DMS79 treated with DMSO at 0.1 percent for 48 hours (cell line): ENCODE results near the gene NPHP3.
A peak's percentile ranks its signal among the peaks of the same experiment; 100 is the strongest.

ENCODE experiments used
- DNase-seq: peaks from one replicate; lab custom pipeline; 2025; lab: John Stamatoyannopoulos, UW

The NPHP3 gene

DNA sequence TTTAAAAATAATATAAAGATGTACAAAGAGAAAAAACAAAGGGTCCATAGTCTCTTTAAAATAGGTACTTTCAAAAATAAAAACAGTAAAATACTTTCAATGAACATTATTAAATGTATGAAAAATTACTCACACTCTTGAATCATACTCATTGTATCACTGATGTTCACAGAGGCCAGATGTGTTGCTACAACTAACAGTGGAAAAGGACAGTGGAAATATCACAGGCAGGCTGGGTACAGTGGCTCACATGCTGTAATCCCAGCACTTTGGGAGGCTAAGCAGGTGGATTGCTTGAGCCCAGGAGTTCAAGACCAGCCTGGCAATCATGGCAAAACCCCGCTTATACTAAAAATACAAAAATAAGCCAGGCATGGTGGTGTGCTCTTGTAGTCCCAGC lies 26.8 kb downstream of the NPHP3 start:
- no peak for DNase-seq

DNA sequence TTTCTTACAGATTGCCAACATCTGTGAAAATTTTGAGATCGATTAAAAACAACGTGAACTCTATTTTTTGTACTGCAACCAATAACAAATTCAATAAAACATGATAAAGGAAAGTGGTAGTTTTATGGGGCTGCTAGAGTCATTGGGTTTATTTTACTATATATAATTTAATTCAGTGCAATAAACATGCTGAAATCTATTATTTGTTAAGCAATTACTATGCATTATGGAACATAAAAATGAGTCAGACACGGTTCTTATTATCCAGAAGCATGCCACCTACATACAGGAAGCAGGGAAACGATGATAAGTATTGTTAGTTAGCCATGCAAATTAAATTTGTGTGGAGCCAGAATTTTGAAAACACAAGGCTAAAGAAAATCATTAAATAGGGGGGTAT lies 27.2 kb downstream of the NPHP3 start:
- DNase-seq: no peak

DNA sequence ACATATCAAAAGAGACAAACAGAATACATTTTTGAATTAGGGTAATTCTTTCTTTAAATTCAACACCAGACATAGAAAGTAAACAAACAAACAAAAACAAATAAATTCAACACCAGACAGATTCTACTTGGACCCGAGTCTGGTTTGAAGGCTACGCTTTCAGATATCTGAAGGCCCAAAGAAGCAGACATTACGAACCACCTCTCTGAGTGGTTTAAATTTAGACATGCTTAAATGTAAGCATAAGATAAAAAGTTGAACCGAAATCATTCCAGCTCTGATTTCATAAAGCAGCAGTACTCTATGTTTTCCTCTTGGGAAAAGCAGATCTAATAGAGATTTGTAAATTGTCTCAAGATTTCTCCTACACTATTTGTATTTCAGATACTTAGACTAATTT lies 32.2 kb downstream of the NPHP3 start:
- no peak for DNase-seq

DNA sequence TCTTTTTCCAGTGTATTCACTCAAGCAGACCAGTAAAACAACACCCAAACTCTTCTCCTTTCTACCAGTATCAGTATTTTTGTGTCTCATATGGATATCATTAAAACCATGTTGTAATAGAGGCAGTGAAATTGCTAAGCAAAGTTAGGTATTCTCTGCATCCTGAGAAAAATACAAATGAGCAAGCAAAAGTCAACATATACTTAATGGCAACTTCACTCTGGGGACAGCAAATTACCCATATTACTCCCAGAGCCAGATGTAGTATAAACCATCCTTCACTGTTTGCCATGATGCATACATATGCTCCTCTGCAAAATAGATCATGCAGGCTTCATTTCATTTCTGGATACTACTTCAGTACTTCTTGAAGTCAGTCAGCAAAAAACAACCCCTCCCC lies 40.0 kb downstream of the NPHP3 start:
- no peak for DNase-seq

DNA sequence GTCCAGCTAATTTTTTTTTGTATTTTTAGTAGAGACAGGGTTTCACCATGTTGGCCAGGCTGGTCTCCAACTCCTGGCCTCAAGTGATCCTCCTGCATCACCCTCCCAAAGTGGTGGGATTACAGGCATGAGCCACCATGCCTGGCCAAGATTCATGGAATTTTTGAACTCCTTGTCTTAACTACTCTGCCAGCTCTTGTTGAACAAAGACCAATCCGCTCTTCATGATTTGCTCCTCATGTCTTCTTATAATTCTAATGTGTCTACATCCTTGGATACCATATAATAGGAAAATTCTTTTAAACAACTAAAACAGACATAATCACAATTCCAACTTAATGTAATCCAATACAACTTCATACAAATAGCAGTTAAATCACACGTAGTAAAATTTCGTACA lies 40.8 kb downstream of the NPHP3 start:
- DNase-seq: no peak

DNA sequence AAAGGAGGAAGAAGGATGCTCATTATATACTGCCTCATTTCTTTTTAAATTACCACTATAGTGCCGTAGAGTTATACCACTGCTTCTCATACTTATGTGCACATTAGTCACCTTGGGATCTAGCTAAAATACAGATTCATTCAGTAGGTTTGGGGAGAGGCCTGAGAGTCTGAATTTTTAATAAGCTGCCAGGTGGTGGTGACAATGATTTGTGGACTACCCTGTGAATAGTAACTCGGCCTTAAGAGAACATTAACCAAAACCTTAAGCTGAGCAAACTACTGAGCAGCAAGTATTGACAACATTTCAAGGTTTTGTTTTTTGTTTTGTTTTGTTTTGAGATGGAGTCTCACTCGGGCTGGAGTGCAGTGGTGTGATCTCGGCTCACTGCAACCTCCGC lies 42.3 kb downstream of the NPHP3 start:
- no peak for DNase-seq

DNA sequence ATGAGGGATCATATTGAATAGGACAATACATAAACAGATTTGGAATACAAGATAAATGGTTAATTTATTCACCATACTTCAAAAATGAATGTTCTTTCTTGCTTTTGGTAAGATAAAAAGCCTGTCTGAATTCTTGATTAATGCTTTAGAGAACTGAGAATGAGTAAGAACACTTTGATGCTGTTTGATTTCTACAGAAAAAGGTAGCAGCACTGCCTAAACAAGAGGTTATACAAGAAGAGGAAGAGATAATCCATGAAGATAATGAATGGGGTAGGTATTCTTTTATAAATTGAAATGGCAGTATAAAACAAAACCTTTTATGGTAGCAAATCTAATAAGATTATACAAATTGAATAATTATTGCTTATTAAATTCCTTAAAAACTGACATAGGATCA lies 46.8 kb downstream of the NPHP3 start:
- DNase-seq: no peak

DNA sequence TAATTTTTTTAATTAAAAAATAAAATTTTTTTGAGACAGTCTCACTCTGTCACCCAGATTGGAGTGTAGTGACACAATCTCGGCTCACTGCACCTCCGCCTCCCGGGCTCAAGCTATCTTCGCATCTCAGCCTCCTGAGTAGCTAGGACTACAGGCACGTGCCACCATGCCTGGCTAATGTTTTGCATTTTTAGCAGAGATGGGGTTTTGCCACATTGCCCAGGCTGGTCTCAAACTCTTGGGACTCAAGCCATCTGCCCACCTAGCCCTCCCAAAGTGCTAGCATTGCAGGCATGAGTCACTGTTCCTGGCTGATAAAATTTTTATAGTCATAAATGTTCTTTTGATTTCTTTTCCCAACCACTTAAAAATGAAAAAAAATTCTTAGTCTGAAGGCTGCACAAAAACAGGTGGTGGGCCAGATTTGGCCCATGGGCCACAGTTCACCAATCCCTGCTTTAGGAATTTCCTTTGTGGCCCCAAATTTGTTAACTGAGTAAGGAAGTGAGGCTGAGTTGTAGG lies 52.9 kb downstream of the NPHP3 start:
- no peak for DNase-seq

DNA sequence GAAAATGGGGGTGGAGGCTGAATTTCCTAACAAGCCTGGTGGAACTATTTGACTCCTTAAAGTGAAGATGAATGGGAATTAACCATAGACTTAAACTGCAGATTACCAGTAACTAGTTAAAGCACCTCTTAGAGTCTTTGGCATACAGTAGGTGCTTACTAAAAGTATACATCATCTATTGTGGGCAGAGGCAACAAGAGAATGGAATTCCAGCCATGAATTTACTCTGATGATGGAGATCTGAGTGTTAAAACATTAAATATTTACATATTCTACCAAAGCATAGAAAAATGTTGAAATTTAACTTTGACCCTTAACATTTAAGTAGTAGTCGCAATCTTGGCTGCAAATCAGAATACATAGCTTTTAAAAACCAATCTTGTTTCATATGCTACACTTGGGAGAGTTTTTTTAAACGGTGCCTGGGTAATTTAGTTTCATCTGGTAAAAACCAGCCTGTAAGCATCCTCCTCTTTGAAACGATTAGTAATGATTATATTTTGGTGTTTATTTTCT lies 56.9 kb downstream of the NPHP3 start:
- DNase-seq: no peak

DNA sequence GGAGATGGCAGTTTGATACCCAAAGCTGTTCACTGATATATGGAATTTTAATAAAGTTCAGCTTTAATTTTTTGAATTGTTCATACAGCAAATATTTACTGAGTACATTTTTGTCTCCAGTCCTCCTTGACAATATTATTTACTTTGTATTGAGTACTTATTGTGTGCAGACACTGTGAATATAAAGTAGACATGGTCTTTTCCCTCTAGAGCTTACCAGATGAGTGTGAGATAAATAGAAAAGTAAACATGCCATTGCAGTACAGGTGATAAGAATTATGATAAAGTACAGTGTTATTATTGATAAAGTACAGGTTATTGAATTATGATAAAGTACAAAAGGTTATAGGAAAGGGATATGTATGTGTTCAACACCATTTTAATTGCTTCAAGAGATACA lies 60.0 kb downstream of the NPHP3 start:
- no peak for DNase-seq

DNA sequence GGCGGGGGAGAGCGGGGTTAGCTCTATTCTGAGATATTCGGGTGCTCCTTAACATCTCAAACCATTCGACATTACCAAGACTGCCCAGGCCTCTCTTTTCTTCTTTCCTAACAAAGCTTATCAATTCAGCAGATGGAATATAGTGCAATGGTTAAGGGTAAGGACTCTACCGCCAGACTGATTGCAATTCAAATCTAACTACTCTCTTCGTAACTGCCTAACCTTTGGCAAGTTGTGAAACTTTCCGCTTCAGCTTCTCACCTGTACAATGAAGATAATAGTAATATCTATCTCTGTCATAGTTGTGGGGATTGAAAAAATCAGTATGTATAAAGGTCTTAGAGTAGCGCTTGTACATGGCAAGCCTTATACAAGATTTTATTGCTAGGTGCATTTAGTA lies 61.1 kb downstream of the NPHP3 start:
- DNase-seq: peak; percentile 14

DNA sequence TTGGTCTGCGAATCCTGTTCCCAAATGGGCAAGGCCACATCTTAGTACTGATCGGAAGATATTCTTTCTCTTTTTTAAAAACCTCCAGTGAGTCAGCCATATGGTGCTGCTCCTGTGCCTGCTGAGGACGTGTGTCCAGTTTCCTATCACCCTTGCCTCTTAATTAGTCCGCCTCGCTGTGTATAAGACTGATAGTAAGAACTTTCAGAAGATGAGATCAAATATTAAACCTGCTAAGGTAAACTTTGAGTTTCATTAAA lies 61.5 kb downstream of the NPHP3 start:
- peak; percentile 54 for DNase-seq

DNA sequence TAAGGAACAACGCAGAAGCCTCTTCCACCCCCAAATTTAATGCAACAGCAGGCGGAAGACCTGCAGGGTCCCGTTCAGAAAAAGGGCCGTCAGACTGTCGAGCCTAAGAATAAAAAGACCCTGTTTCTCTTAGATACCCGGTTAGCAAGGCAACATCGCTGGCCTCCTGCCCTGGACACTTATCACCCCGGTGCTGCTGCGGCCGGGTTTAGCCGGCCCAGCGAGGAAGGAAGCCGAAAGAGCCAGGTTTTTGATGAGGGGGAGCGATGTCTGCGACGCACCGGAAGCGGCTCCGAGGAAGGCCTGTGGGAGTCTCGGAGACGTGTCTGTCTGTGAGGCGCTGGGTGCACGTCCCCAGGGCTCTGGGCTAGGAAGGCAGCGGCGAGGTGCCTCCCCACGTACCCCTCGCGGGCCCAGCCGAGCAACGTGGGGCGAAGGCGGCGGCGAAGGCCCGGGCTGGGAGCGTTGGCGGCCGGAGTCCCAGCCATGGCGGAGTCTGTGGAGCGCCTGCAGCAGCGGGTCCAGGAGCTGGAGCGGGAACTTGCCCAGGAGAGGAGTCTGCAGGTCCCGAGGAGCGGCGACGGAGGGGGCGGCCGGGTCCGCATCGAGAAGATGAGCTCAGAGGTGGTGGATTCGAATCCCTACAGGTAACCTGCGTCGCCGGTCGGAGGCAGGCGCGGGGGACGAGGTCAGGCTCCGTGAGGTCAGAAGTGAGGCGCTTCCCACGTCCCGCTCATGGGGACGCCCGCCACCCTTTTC lies 62.0 kb downstream of the NPHP3 start, which contains the start of gene UBA5:
UBA5 (plus strand) TSS at position 278 of the 759 bp plus-strand sequence; CDS start at position 487, 209 bp downstream.
- DNase-seq: peak; percentile 66

DNA sequence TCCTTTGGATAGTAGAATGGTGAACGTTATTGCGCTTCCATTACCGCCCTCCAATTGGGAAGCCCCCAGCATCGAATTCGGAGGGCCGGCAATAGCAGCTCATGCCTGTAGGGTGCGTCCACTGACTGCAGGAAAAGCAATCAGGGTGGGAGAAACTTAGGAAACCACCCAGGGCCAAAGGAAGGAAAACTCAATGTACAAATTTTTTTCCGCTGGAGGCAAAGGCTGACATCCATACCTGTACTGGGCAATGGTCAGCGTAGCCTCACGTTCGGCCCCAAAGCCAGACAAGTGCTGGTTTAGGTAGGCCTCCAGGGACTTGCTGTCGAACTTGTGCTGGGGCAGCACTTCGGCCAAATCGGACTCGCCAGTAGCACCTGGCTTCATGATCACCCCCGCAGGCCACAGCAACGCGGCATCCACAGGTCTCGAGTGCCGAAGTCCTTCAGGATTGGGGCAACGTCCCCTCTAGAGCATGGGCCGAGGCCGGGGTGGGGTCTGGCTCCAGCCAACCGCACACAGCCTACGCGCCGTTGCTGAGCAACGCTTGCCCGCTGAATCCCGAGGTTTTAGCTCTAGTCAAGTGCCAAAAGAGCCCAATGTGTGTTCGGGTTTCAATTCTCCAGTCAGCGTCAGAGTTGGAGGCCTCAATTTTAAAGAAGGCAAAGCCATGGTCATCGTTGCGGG lies 62.7 kb downstream of the NPHP3 start, which contains the start of gene ACAD11:
ACAD11 (minus strand) TSS at position 445 of the 687 bp plus-strand sequence; CDS start at position 387, 58 bp downstream.
- DNase-seq: peak; percentile 67

DNA sequence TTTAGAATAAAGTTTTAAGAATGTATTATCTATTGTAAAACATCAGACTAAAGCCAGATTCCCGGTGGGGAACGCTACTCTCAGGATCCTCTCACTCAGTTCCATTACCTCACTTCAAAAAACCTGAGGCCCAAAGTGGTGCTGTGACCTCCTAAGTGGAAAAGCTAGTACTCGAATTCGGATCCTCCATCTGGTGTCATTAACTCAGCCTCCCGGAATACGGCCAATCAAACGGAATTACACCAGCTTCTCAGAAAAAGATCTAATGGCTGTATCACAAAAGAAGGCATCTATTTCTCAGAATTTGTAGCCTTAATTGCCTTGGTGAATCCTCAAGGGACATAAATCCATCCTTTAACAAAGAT lies 63.2 kb downstream of the NPHP3 start:
- peak; percentile 61 for DNase-seq

DNA sequence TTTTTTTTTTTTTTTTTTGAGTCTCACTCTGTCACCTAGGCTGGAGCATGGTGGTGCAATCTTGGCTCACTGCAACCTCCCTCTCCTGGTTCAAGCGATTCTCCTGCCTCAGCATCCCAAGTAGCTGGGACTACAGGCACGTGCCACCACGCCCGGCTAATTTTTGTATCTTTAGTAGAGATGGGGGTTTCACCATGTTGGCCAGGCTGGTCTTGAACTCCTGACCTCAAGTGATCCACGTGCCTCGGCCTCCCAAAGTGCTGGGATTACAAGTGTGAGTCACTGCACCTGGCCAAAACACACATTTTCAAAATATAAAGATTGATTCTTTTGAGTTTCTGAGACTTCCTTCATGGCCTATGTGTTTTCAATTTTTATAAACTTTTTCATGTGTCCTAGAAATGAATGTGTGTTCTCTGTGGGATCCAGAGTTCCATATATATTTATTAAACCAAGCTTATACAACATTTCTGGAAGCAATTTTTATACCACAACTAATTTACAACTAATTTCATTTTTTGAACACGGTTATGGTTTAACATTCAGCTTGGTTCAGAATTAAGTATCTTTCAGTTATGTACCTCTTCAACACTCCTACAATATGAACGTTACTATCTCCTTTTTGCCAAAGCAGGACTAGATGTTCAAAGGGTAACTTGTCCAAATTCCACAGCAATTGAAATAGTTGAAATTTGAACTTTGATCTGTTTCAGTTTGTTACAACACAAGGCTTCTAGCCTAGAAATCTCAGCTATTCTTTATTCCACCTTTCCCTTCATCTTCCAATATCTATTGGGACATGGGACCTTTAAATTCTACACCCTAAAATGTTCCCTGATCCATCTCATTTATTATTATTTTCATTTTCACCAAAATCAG lies 64.1 kb downstream of the NPHP3 start:
- no peak for DNase-seq

DNA sequence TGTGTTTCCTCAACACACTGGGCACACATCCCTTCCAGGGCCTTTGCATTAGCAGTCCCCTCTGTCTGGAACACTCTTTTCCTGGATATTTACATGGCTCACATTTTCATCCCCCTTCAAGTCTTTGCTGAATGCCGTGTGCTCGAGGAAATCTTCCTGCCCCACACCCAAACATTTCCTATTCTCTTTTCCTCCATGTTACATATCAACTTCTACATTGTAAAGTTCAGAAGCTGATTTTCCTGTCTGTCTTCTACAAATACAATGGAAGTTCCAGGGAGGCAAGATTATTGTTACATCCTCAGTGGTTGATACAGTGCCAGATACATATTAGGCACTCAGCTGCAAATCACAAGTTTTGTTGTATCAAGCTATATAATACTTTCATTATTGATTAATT lies 66.7 kb downstream of the NPHP3 start:
- no peak for DNase-seq

DNA sequence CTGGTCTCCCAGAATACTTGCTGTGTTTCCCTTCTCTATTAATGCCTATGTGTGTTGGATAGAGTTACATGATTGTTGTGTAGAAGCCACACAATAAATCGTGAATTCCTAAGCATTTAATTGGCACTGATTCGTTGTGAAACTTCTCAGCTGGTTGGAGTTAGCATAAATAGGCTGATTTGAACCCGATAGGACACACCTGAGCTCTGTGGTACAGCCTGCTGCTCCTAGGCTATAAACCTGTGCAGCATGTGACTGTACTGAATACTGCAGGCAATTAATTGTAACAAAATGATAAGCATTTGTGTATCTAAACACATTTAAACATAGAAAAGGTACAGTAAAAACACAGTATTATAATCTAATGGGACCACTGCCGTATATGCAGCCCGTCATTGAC lies 67.5 kb downstream of the NPHP3 start:
- DNase-seq: no peak

DNA sequence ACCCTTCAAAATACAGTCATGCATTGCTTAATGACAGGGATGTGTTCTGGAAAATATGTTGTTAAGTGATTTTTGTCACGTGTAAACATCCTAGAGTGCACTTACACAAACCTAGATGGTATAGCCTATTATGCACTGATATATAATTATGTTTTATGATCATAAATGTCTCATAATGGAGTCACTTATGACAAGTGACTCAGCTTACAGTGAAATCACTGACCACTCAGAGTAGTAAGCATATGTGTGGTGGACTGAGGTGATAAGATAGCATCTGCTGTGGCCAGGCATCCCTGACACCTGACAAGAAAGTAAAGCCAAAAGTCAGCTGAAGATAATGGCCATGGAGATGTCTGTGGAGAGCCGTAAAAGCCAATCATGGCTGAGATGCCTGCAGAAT lies 68.0 kb downstream of the NPHP3 start:
- peak; percentile 59 for DNase-seq

DNA sequence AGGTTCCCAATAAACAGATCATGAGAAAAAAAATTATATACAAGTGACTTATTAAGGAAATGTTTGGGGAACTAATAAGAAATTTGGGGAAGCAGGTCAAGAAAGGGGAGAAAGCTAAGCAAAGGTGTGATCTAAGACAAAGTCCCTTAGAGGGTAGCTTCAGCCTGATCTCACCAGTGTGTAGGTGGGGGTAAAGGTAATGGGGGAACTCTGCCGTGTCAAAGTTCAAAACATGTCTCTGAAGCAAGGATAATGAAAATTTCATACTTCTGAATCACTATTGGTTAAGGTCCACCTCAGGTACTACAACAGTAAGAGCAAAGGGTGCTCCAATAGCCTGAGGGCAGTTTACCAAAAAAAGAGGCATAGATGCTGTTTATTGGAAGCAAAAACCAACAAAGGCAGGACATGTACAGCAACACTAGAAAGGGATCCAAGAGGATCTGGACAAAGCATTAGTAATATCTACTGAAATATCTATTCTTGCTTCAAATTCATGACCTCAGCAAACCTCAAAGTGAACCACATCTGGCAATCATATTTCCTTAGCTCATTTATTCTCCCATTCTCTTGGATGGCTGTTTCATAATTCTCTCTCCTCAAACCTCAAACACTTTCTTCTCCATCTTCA lies 69.5 kb downstream of the NPHP3 start:
- DNase-seq: no peak

DNA sequence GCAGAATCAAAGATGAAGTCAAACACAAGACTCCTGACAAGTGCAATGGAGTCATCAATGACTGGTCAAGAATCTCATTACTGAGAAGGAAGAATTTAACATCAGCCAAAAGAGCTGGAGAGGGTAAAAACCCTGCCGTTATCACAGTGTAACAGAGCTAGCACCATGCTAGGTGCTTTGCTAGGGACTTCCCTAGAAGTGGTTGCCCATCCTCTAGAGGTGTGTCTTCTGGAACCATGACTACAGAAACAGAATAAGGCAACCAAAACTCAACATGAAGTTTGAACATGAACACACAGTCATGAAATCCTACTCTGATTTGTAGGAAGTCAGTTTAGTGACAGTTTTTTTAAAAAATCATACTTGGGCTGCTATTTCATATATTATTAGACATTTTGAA lies 72.1 kb downstream of the NPHP3 start:
- no peak for DNase-seq

DNA sequence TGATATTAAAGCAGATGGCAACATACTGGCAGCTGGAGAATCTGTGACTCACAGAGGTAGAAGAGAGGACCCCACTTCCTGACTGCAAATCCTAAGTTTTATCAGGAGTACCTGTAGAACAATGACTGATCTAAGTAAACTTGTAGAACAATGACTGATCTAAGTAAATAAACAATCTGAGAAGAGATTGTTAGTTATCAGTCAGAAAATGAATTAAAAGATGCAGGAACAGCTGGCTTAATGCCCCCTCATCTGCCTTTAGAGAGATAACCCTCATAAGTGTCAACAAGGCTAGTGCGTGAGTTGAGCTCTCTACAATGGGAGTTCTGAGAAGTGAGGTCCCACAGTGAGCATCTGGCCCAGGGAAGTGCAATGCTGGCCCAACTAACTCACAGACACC lies 77.2 kb downstream of the NPHP3 start:
- no peak for DNase-seq
